Measurements from ENCODE around the gene SRP68. TPM values are rescaled to one million over a fixed set of nuclear protein-coding genes. Genes with fewer than 3 reads are reported as not detected.

The SRP68 gene
- total RNA-seq, 1 experiment from 2014 or later, result 90.7 TPM

- TF ChIP-seq ZNF425 (CRISPR knock-in tag; conservative IDR thresholded peaks at IDR 0.05), result no peak
- TF ChIP-seq ZNF281 (CRISPR knock-in tag; IDR thresholded peaks at IDR 0.05), result no peak
- no peak for TF ChIP-seq JUN (CRISPR knock-in tag; IDR thresholded peaks at IDR 0.05)
- no peak for TF ChIP-seq ZNF423 (CRISPR knock-in tag; IDR thresholded peaks at IDR 0.05)
- TF ChIP-seq ZNF263 (CRISPR knock-in tag; IDR thresholded peaks at IDR 0.05; ENCODE audit: low read depth), result no peak
- peak; percentile 96 for TF ChIP-seq ZNF232 (CRISPR knock-in tag; IDR thresholded peaks at IDR 0.05)
- no peak for TF ChIP-seq IRF2 (CRISPR knock-in tag; IDR thresholded peaks at IDR 0.05; ENCODE audit: borderline replicate concordance, low read depth)
- peak; percentile 87; the same call in 1 of the 2 replicates for TF ChIP-seq E2F5 (CRISPR knock-in tag; IDR thresholded peaks at IDR 0.05)
- TF ChIP-seq ZNF512 (CRISPR knock-in tag; IDR thresholded peaks at IDR 0.05; ENCODE audit: borderline replicate concordance), result no peak
- no peak; the same call in 1 of the 2 replicates for TF ChIP-seq CREM (CRISPR knock-in tag; IDR thresholded peaks at IDR 0.05)
- TF ChIP-seq ZSCAN18 (CRISPR knock-in tag; IDR thresholded peaks at IDR 0.05), result no peak
- no peak for TF ChIP-seq ZMAT4 (CRISPR knock-in tag; IDR thresholded peaks at IDR 0.05)
- 0 out of 2 replicates have a peak, but pooled peaks have one; percentile 18 for TF ChIP-seq PRDM15 (CRISPR knock-in tag; IDR thresholded peaks at IDR 0.05)
- no peak for TF ChIP-seq PRRX2 (CRISPR knock-in tag; IDR thresholded peaks at IDR 0.05)
- peak; percentile 78; the same call in 1 of the 2 replicates for TF ChIP-seq IRF1 (CRISPR knock-in tag; IDR thresholded peaks at IDR 0.05)
- TF ChIP-seq ATF3 (CRISPR knock-in tag; conservative IDR thresholded peaks at IDR 0.05), result no peak
- peak; percentile 86 for TF ChIP-seq GABPB1 (CRISPR knock-in tag; IDR thresholded peaks at IDR 0.05)
- no peak for TF ChIP-seq SMAD4 (CRISPR knock-in tag; IDR thresholded peaks at IDR 0.05)
- TF ChIP-seq ZNF416 (CRISPR knock-in tag; IDR thresholded peaks at IDR 0.05), result no peak
- TF ChIP-seq OVOL2 (CRISPR knock-in tag; IDR thresholded peaks at IDR 0.05; ENCODE audit: borderline replicate concordance), result no peak
- TF ChIP-seq NR1H2 (CRISPR knock-in tag; IDR thresholded peaks at IDR 0.05), result no peak
Measured at GRCh38 chr17:76072148-76072858, at the start of gene SRP68 (continued).
